DOHH2 (cell line): ENCODE measurements around the gene PTGR2.

Source experiments
- EZH2phosphoT487 ChIP-seq: fragments of 200-600 bp; sonication (generic); IDR thresholded peaks from 2 replicates; pipeline ENCODE4 v1.6.1; 2017; ENCODE audit warnings: borderline replicate concordance, mild to moderate bottlenecking, antibody characterized with exemption, low read length, moderate library complexity, mixed read lengths
- TF ChIP-seq, protein P1 (sequence below): fragments of 200-600 bp; sonication (generic); IDR thresholded peaks from one replicate; pipeline ENCODE4 v1.5.1; 2014; ENCODE audit warnings: antibody characterized with exemption, mild to moderate bottlenecking, low read depth, low read length; ENCODE audit not compliant: poor library complexity, severe bottlenecking

- TF ChIP-seq, protein P1, sequence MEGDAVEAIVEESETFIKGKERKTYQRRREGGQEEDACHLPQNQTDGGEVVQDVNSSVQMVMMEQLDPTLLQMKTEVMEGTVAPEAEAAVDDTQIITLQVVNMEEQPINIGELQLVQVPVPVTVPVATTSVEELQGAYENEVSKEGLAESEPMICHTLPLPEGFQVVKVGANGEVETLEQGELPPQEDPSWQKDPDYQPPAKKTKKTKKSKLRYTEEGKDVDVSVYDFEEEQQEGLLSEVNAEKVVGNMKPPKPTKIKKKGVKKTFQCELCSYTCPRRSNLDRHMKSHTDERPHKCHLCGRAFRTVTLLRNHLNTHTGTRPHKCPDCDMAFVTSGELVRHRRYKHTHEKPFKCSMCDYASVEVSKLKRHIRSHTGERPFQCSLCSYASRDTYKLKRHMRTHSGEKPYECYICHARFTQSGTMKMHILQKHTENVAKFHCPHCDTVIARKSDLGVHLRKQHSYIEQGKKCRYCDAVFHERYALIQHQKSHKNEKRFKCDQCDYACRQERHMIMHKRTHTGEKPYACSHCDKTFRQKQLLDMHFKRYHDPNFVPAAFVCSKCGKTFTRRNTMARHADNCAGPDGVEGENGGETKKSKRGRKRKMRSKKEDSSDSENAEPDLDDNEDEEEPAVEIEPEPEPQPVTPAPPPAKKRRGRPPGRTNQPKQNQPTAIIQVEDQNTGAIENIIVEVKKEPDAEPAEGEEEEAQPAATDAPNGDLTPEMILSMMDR = no peak
- TF ChIP-seq EZH2phosphoT487 = no peak
These were observed 22.6 kb upstream of the PTGR2 start for GRCh38 chr14:73829071-73829470.
